Activated T-cell treated with anti-CD3 and anti-CD28 coated beads, Interleukin-2, amount 50 U/mL, for 48 hours (primary cell): ENCODE data around the gene PLK2.

ENCODE experiments used
- DNase-seq, 2 experiments: peaks; one replicate each; pipeline ENCODE4 v3.0.0-alpha.2; 2020

The PLK2 gene

GRCh38 chr5:58460002-58460731 lies at the start of gene PLK2:
Gene PLK2, minus strand, starts transcription at chr5:58460086. Its CDS starts 127 bp downstream, at chr5:58459959.
- DNase-seq: peak; percentile 91 to 92

- DNase-seq: no peak
These were observed 47.8 kb upstream of the PLK2 start for GRCh38 chr5:58507715-58508114.

GRCh38 chr5:58505971-58506640 lies 46.2 kb upstream of the PLK2 start:
- DNase-seq: no peak

DNA sequence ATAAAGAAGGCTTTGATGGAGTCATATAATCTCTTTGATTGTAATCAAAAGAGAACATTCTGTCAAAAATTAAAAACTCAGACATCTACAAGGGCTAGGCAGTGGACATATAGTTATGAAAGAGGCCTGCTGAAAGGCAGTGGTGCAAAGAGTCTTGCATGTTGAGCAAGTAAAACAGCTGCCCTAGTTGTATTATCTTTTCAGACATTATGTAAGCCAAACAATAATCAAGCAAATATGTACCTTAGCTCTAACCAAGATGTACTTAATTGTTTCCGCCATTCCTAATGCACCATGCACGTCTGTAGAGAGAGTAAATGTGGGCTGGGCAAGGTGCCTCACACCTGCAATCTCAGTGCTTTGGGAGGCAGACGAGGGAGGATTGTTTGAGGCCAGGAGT lies 45.6 kb upstream of the PLK2 start:
- no peak for DNase-seq

DNA sequence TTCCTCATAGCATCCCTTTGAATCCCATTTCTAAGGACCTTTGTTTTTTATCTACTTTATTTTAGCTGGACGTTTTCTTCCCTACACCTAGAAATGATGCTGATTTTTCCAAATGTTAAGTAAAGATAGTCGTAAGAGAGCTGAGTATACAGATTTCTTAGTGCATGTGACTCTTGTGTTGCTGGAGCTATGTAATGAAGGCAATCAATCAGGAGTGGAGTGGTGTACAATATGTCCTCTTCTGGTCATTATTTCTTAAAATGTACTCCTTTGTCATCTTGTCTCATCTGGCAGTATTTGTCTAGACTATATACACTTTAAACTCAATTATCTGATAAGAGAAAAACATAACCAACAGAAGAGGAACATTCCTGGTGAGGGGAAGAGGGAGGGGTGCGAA lies 44.9 kb upstream of the PLK2 start:
- DNase-seq: no peak

DNA sequence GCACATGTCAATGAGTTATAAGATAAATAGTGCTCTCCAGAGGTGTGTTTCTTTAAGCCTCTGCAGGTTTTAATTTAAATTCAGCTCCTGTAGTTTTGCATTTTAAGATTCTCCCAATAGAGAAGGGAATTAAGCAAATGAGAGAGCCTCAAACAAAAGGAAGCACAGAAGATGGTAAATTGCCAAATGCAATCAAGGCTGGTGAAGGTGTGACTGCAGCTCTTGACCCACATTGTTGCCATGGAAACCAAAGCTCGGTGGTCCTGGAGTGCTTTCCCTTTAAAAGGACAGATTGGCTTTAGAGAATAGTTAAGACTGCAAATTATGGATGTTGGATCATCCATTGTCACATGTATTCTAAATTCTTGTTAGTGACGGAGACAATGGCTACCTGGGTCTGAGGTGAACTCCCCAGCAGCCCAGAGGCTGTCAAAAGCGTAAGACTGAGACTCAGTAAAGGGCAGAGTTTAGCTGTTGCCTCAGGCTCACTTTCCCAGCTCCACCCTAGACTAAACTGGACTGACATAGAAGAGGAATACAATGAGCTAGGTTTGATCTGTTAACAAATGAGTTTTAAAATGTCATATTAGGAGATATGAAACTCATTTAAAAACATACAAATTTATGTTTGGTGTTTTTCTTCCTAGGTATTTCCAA lies 43.6 kb upstream of the PLK2 start:
- no peak for DNase-seq

DNA sequence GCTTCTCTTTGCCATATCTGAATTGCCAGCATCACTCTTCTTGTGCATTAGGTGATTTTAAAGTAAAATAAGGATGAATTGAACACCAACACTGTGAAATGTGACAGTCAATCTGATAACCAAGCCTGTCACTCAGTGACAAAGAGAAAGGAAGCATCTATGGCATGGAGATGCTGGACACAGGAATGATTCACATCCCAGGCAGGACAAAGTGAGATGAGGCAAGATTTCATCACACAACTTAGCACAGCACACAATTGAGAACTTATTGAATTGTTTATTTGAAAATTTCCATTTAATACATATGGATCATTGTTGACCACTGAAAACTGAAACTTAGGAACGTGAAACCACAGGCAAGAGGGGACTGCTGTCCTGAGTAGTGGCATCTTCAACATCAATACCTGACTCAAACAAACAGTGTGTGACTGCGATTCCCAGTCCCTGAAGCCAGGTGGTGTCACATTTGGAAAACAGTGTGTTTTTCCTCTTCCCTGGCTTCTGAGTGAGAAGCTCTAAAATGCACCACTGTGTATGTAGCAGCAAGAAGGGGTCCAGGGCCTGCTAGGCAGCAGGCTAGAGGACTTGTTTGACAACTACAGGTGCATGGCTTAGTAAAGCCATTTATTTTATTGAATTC lies 42.0 kb upstream of the PLK2 start:
- no peak for DNase-seq

DNA sequence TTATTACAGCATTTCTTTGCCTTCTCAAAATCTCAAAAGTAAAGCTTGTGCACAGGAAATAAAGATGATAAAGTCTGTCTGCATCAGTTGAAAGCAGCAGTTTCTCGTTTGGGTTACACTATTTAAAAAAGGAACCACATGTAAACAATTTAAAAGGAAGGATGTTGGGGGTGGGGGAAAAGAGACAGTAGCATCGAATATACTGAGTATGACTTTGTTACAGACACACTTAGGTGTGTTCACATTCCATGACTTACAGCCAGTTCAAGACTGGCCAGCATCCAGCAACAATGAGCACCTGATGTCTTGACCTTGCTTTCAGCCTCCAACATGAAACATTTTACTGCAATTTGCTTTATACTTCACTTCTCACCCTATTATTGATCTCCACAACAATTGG lies 40.1 kb upstream of the PLK2 start:
- no peak for DNase-seq

- no peak for DNase-seq
These were observed 39.3 kb upstream of the PLK2 start for GRCh38 chr5:58499231-58499630.

DNA sequence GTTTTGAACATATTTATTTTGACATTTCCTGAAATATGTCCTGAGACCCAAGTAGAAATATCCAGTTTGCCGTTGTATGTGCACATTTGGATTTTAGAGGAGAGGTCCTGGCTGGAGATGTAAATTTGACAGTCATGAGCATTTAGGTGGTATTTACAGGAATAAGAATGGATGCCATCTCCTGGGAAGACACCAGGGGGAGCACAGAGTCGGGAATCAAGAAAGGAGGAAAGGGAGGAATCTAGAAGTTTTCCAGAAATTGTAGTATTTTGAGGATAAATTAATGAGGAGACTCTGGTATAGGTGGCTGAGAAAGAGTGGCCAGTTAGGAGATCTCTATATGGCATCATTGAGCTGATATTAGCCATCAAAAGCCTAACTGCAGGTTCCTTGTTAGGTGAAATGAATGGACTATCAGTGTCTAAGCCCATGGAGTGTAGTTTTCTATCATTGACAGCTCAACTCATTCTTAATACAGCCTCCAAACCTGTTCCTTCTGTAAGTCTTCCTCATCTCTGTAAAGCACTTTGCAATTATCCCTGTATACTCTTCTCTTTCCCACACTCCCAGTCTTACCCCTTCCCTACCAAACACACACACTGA lies 38.6 kb upstream of the PLK2 start:
- no peak for DNase-seq

- DNase-seq: no peak
These were observed 38.0 kb upstream of the PLK2 start for GRCh38 chr5:58497921-58498320.

GRCh38 chr5:58497386-58497785 lies 37.5 kb upstream of the PLK2 start:
- no peak for DNase-seq

DNA sequence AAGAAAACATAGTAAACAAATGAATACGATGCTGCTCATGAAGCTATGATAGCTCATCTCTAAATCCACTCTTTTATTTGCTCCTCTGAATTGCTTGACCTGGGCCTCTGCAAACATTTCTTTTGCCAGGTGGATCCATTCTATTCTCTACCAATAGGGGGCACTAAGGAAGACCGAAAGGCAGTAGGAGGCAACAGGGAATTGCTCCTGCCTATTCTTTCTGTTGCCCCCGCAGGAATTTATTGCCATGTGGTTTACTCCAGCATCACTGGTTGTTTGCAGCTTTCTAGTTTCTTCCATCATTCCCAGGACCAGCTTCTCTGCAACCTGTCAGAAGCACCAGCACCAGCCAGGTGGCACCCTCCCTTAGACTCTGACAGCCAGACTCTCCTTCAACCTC lies 36.6 kb upstream of the PLK2 start:
- no peak for DNase-seq

DNA sequence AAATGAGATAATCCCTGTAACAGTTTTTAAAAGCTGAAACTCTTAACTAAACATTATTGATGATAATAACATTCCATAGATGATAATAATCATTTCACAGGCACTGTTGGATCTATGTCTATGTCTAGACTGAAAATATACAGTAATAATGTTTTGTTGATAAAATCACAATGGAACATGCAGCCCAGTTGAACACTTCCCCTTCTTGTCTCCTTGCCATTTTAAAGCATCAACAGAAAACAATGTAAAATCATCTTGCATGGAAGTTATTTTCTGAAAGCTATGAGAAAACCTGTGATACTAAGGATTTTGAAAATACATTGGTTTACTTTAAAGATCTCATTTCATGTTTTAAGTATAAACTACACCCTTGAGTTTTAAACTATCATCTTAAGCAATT lies 33.3 kb upstream of the PLK2 start:
- no peak for DNase-seq

GRCh38 chr5:58491216-58491892 lies 31.5 kb upstream of the PLK2 start, which contains the start of gene GAPT:
Gene GAPT, plus strand, starts transcription at chr5:58491435. Its CDS starts 3,102 bp downstream, at chr5:58494537.
- DNase-seq: no peak

DNA sequence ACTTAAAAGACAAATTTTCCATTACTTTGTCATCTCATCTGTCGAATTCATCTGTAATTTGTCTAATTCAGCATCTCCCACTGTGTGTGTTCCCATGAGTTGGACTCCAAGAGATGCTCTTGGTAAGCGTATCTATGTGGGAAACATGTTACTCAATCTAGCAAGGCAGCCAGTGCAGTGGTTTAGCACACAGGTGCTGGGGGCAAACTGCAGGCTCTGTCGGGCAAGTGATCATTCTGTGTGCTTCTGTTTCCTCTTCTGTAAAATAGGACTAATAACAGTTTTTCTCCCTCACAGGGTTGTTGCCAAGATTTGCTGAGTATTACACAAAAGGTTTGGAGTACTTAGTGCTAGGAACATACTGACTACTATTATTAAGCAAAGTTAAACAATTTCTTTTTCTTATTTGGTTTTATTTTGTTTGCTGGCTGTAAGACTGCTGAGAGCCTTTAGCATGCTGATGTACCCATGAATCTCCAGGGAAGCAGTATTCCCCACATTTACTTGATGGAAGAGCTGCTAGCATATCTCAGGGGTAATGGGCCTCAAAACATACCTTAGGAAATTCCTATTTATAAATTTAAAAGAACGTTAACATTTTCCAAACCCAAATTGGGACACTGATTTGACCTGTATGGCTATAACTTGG lies 30.6 kb upstream of the PLK2 start:
- DNase-seq: no peak

- no peak for DNase-seq
These were observed 26.4 kb upstream of the PLK2 start for GRCh38 chr5:58486290-58486689.

GRCh38 chr5:58484505-58484904 lies 24.6 kb upstream of the PLK2 start:
- no peak for DNase-seq

- no peak for DNase-seq
These were observed 22.6 kb upstream of the PLK2 start for GRCh38 chr5:58482536-58482935.

- DNase-seq: no peak
These were observed 21.9 kb upstream of the PLK2 start for GRCh38 chr5:58481828-58482227.

DNA sequence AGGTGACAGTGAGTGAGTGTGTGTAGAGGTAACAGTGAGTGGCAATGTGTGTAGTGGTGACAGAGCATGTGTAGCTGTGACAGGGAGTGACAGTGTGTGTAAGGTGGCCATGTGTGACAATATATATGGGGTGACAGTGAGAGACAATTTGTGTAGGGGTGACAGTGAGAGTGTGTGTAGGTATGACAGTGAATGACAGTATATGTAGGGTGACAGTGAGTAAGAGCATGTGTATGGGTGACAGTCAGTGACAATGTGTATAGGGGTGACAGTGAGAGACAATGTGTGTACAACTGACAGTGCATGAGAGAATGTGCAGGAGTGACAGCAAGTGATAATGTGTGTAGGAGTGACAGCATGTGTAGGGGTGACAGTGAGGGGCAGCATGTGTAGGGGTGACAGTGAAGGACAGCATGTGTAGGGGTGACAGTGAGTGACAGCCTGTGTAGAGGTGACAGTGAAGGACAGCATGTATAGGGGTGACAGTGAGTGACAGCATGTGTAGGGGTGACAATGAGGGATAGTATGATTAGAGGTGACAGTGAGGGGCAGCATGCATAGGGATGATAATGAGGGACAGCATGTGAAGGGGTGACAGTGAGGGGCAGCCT lies 21.3 kb upstream of the PLK2 start:
- DNase-seq: no peak
